ENCODE measurements around the gene MLLT3. TPM values are rescaled to one million over a fixed set of nuclear protein-coding genes. Genes with fewer than 3 reads are reported as not detected.

Gene MLLT3
- total and polyA plus RNA-seq, 2 donors, result 21.8 to 46.2 TPM

DNA sequence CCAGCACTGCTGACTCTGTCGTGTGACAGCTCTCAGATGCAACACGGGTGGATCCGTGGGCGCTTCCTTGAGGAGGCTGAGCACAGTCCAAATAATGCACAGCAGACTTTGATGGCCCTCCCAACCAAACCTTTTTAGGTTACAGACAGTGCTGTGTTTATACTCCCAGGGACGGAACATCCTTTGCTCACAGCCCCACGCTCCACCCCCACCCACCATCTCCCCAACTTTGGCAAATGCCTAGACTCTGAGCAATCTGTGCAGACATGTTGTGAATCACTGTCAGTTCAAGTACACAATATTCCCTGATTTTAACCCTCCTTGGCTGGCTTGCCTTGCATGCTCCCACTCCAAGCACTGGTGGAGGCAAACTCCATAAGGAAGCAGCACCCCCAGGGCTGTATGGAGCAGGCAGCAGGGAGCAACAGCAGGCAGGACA is 324.6 kb downstream of the MLLT3 start:
- 78% methylated on average over 6 of the region's 6 CpGs for WGBS
- Histone ChIP-seq H3K36me3 (ENCODE audit: control insufficient read depth in 2 of 2, insufficient read depth in 2 of 2, low read length in 1 of 2) (no peaks in the 10 kb centered on the region), H3K9me3 (ENCODE audit: control insufficient read depth in 2 of 2, insufficient read depth in 1 of 2, low read length in 1 of 2) (no peaks in the 10 kb centered on the region), H3K27ac (ENCODE audit: low read depth in 1 of 2, low read length in 1 of 2) (no peak overlapping the region), H3K27me3 (ENCODE audit: control insufficient read depth in 2 of 2, insufficient read depth in 1 of 2, low read length in 1 of 2) (no peaks in the 10 kb centered on the region), H3K4me3 (ENCODE audit: low read length in 2 of 2) (no peak overlapping the region), H3K4me1 (ENCODE audit: control insufficient read depth in 2 of 2, insufficient read depth in 2 of 2, low read length in 2 of 2) (no peaks in the 10 kb centered on the region)
- no peak for DNase-seq (ENCODE audit: low read depth in 6 of 9, low spot score in 9 of 9)

DNA sequence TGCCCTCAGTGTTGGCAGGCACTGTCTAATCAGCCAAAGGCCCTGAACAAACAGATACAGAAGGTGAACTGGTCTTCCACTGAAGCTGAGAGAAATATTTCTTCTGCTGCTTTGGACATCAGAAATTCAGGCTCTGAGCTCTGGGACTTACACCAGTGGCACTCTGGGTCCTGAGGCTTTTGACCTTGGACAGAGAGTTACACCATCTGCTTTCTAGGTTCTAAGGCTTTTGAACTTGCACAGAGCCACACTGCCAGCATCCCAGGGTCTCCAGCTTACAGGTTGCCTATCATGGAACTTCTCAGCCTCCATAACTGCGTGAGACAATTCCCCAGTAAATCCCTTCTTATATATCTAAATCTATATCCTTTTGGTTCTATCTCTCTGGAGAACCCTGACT is 326.7 kb downstream of the MLLT3 start:
- no peaks in the 10 kb centered on the region for H3K4me1 ChIP-seq (ENCODE audit: control insufficient read depth in 2 of 2, insufficient read depth in 2 of 2, low read length in 2 of 2)
- no peaks in the 10 kb centered on the region for H3K9me3 ChIP-seq (ENCODE audit: control insufficient read depth in 2 of 2, insufficient read depth in 1 of 2, low read length in 1 of 2)
- H3K4me3 ChIP-seq (ENCODE audit: low read length in 2 of 2), result no peak overlapping the region
- no peaks in the 10 kb centered on the region for H3K36me3 ChIP-seq (ENCODE audit: control insufficient read depth in 2 of 2, insufficient read depth in 2 of 2, low read length in 1 of 2)
- DNase-seq (ENCODE audit: low read depth in 6 of 9, low spot score in 9 of 9), result no peak
- no peaks in the 10 kb centered on the region for H3K27me3 ChIP-seq (ENCODE audit: control insufficient read depth in 2 of 2, insufficient read depth in 1 of 2, low read length in 1 of 2)
- no peak overlapping the region for H3K27ac ChIP-seq (ENCODE audit: low read depth in 1 of 2, low read length in 1 of 2)
- 99% methylated on average over 1 of the region's 1 CpG for WGBS

- DNase-seq (ENCODE audit: low read depth in 6 of 9, low spot score in 9 of 9), result no peak
- no peak overlapping the region for H3K4me3 ChIP-seq (ENCODE audit: low read length in 2 of 2)
- peaks cover 0 to 3% of the 10 kb centered on the region in 2 donors for H3K4me1 ChIP-seq (ENCODE audit: control insufficient read depth in 2 of 2, insufficient read depth in 2 of 2, low read length in 2 of 2)
- no peak overlapping the region for H3K27ac ChIP-seq (ENCODE audit: low read depth in 1 of 2, low read length in 1 of 2)
- H3K27me3 ChIP-seq (ENCODE audit: control insufficient read depth in 2 of 2, insufficient read depth in 1 of 2, low read length in 1 of 2), result no peaks in the 10 kb centered on the region
- H3K9me3 ChIP-seq (ENCODE audit: control insufficient read depth in 2 of 2, insufficient read depth in 1 of 2, low read length in 1 of 2), result peaks cover 0 to 3% of the 10 kb centered on the region in 2 donors
- 94% methylated on average over 6 of the region's 6 CpGs for WGBS
- no peaks in the 10 kb centered on the region for H3K36me3 ChIP-seq (ENCODE audit: control insufficient read depth in 2 of 2, insufficient read depth in 2 of 2, low read length in 1 of 2)
Measured at GRCh38 chr9:20294046-20294750, 328.1 kb downstream of the MLLT3 start.

- no peak for DNase-seq (ENCODE audit: low read depth in 6 of 9, low spot score in 9 of 9)
- Histone ChIP-seq H3K4me1 (ENCODE audit: control insufficient read depth in 2 of 2, insufficient read depth in 2 of 2, low read length in 2 of 2) (peaks cover 0 to 3% of the 10 kb centered on the region in 2 donors), H3K36me3 (ENCODE audit: control insufficient read depth in 2 of 2, insufficient read depth in 2 of 2, low read length in 1 of 2) (no peaks in the 10 kb centered on the region), H3K27ac (ENCODE audit: low read depth in 1 of 2, low read length in 1 of 2) (no peak overlapping the region), H3K9me3 (ENCODE audit: control insufficient read depth in 2 of 2, insufficient read depth in 1 of 2, low read length in 1 of 2) (peaks cover 0 to 7% of the 10 kb centered on the region in 2 donors), H3K4me3 (ENCODE audit: low read length in 2 of 2) (no peak overlapping the region), H3K27me3 (ENCODE audit: control insufficient read depth in 2 of 2, insufficient read depth in 1 of 2, low read length in 1 of 2) (no peaks in the 10 kb centered on the region)
- 93% methylated on average over 4 of the region's 4 CpGs for WGBS
Measured at GRCh38 chr9:20292002-20292401, 330.3 kb downstream of the MLLT3 start.

Other genes with a start within 250 kb of the MLLT3 start
- gene FOCAD, start 61.8 kb upstream of the MLLT3 start, total RNA-seq, result 32.3 TPM
- gene FOCAD, start 61.8 kb upstream of the MLLT3 start, polyA plus RNA-seq, result 12.7 TPM

All from thymus (tissue), 11 donors.